WTC11 (cell line): Measurements from ENCODE around the gene HPDL. TPM values are rescaled to one million over a fixed set of nuclear protein-coding genes. Genes with fewer than 3 reads are reported as not detected.

Experiments used
- ATAC-seq: fragments of 200-7000 bp; cut with Tn5 transposase; 2 replicates; pipeline ENCODE4 v1.10.0; 2021; ENCODE audit warnings: mild to moderate bottlenecking, moderate library complexity
- CTCF ChIA-PET: fragments of 300-600 bp; sonication (Branson Sonifier 250); formaldehyde crosslinking; loops from one replicate; lab custom pipeline; 2021; ENCODE audit warnings: antibody characterized with exemption; lab: Charles Lee
- POLR2A ChIA-PET: fragments of 350-600 bp; sonication (Branson Sonifier 250); formaldehyde crosslinking; loops from one replicate; lab custom pipeline; 2021; ENCODE audit warnings: antibody characterized with exemption; lab: Charles Lee
- DNase-seq: peaks from one replicate; pipeline ENCODE4 v3.0.0; 2021; ENCODE audit warnings: low spot score
- H3K27ac Mint-ChIP-seq: 2 replicates; pipeline ENCODE4 v1.8.0; 2021; ENCODE audit warnings: mixed read lengths
- H3K27me3 Mint-ChIP-seq: 2 replicates; pipeline ENCODE4 v1.8.0; 2021; ENCODE audit warnings: low read depth, mild to moderate bottlenecking, moderate library complexity, mixed read lengths
- H3K36me3 Mint-ChIP-seq: 2 replicates; pipeline ENCODE4 v1.8.0; 2021; ENCODE audit warnings: mixed read lengths
- H3K4me1 Mint-ChIP-seq: 2 replicates; pipeline ENCODE4 v1.8.0; 2022; ENCODE audit warnings: mixed read lengths
- H3K4me3 Mint-ChIP-seq: 2 replicates; pipeline ENCODE4 v1.8.0; 2021; ENCODE audit warnings: mild to moderate bottlenecking, moderate library complexity, mixed read lengths
- H3K9me3 Mint-ChIP-seq: 2 replicates; pipeline ENCODE4 v1.8.0; 2021; ENCODE audit warnings: mixed read lengths
- GABPB1 ChIP-seq: sonication (generic); formaldehyde crosslinking; IDR thresholded peaks from 2 replicates; pipeline ENCODE4 v1.8.1; 2023; ENCODE audit warnings: mild to moderate bottlenecking, missing genetic modification reagents
- GTF2I ChIP-seq: fragments of 250-450 bp; sonication (Bioruptor Pico); conservative IDR thresholded peaks from 2 replicates; pipeline ENCODE4 v1.4.0; 2021; ENCODE audit warnings: mild to moderate bottlenecking
- JUN ChIP-seq: sonication (generic); formaldehyde crosslinking; IDR thresholded peaks from 2 replicates; pipeline ENCODE4 v1.8.0; 2023; ENCODE audit warnings: mild to moderate bottlenecking, missing genetic modification reagents
- KAT7 ChIP-seq: sonication (generic); formaldehyde crosslinking; IDR thresholded peaks from 2 replicates; pipeline ENCODE4 v1.8.1; 2023; ENCODE audit warnings: missing genetic modification reagents, mild to moderate bottlenecking, borderline replicate concordance
- MLX ChIP-seq: sonication (generic); formaldehyde crosslinking; IDR thresholded peaks from 2 replicates; pipeline ENCODE4 v1.8.1; 2023; ENCODE audit warnings: mild to moderate bottlenecking, missing genetic modification reagents, moderate library complexity
- MYBL2 ChIP-seq: sonication (generic); formaldehyde crosslinking; IDR thresholded peaks from 2 replicates; pipeline ENCODE4 v1.8.1; 2023; ENCODE audit warnings: mild to moderate bottlenecking, moderate library complexity, missing genetic modification reagents
- SMAD3 ChIP-seq: sonication (generic); formaldehyde crosslinking; IDR thresholded peaks from 2 replicates; pipeline ENCODE4 v1.8.0; 2022; ENCODE audit warnings: missing genetic modification reagents, mild to moderate bottlenecking, borderline replicate concordance
- TEAD1 ChIP-seq: sonication (generic); formaldehyde crosslinking; IDR thresholded peaks from 2 replicates; pipeline ENCODE4 v1.8.0; 2022; ENCODE audit warnings: mild to moderate bottlenecking, missing genetic modification reagents
- ZNF219 ChIP-seq: sonication (generic); formaldehyde crosslinking; IDR thresholded peaks from 2 replicates; pipeline ENCODE4 v1.8.0; 2023; ENCODE audit warnings: missing genetic modification reagents, mild to moderate bottlenecking, borderline replicate concordance
- ZNF512 ChIP-seq: sonication (generic); formaldehyde crosslinking; IDR thresholded peaks from 2 replicates; pipeline ENCODE4 v1.8.1; 2022; ENCODE audit warnings: missing genetic modification reagents, borderline replicate concordance
- total RNA-seq: library from RNA; stranded (reverse); gene quantifications from 3 replicates; pipeline ENCODE4 v1.2.3, GENCODE V29; 2021
- TF ChIP-seq, protein P1 (sequence below): sonication (generic); formaldehyde crosslinking; conservative IDR thresholded peaks from 2 replicates; pipeline ENCODE4 v1.8.1; 2022; ENCODE audit warnings: mild to moderate bottlenecking, missing genetic modification reagents
- TF ChIP-seq, protein P2 (sequence below): sonication (generic); formaldehyde crosslinking; IDR thresholded peaks from 2 replicates; pipeline ENCODE4 v1.8.1; 2023; ENCODE audit warnings: mild to moderate bottlenecking, missing genetic modification reagents, borderline replicate concordance
- TF ChIP-seq, protein P3 (sequence below): sonication (generic); formaldehyde crosslinking; IDR thresholded peaks from 2 replicates; pipeline ENCODE4 v1.8.0; 2023; ENCODE audit warnings: mild to moderate bottlenecking, missing genetic modification reagents
- TF ChIP-seq, protein P4 (sequence below): fragments of 250-450 bp; sonication (Bioruptor Pico); IDR thresholded peaks from 2 replicates; pipeline ENCODE4 v1.9.0; 2021; ENCODE audit warnings: mild to moderate bottlenecking
- TF ChIP-seq, protein P5 (sequence below): sonication (generic); formaldehyde crosslinking; IDR thresholded peaks from 2 replicates; pipeline ENCODE4 v1.8.0; 2022; ENCODE audit warnings: mild to moderate bottlenecking, missing genetic modification reagents

The HPDL gene
- total RNA-seq, 1 experiment from 2014 or later = 44.0 TPM

DNA sequence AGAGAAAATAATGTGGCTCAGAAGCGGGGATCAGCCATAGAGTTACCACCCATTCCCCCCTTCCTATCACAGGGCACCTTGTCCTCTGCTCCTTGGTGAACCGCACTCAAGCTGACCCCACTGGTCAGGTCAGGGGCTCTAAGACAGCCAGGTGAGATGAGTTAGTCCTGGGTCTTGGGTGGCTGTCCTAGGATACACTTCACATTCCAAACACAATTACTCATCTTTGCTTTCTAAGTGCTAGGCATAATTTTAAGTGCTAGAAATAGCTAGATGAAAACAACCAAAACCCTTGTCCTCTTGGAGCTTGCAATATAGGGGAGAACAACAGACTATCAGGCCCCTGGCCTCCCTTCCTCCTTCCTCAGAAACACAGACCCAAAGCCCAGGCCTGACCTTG lies 21.3 kb downstream of the HPDL start:
- CTCF ChIA-PET = interaction anchor here (0.8 to 2.6 kb wide), 5 partner anchors 12 to 334 kb away, joined by 3 to 10 read pairs (median 4); partner anchors contain the start of gene TESK2
- no peak overlapping the region for H3K4me3 Mint-ChIP-seq
- ATAC-seq = no peak

DNA sequence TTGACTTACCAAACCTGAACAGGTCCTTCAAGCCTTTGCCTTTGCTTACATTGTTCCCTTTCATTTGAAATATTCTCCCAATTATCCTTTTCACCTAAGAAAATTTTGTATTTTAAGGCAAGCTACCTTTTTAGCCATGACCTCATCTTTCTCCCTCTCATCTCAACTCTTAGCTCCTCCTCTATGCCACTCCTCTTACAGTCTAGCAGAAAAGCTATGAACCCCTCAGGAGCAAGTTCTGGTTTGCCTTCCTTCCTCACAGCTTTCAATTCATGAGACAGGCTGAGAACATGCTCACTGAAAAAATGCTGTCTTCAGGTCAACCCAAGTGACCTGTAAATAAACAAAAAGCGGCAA lies 21.9 kb downstream of the HPDL start:
- POLR2A ChIA-PET = interaction anchor here (1.2 kb wide), 1 partner anchor 173 kb away, joined by 4 read pairs; the partner anchor contains the start of gene PRDX1
- H3K27ac Mint-ChIP-seq = no peak overlapping the region
- no peak for ATAC-seq
- H3K27me3 Mint-ChIP-seq = no peaks in the 10 kb centered on the region
- no peak for DNase-seq
- no peak for TF ChIP-seq GABPB1 (CRISPR knock-in tag)
- no peak for TF ChIP-seq SMAD3 (CRISPR knock-in tag)
- TF ChIP-seq, protein P1, sequence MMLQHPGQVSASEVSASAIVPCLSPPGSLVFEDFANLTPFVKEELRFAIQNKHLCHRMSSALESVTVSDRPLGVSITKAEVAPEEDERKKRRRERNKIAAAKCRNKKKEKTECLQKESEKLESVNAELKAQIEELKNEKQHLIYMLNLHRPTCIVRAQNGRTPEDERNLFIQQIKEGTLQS (CRISPR knock-in tag) = no peak
- TF ChIP-seq MYBL2 = no peak
- no peak for TF ChIP-seq GTF2I (CRISPR knock-in tag)
- no peak for TF ChIP-seq ZNF512 (CRISPR knock-in tag)
- TF ChIP-seq, protein P2, sequence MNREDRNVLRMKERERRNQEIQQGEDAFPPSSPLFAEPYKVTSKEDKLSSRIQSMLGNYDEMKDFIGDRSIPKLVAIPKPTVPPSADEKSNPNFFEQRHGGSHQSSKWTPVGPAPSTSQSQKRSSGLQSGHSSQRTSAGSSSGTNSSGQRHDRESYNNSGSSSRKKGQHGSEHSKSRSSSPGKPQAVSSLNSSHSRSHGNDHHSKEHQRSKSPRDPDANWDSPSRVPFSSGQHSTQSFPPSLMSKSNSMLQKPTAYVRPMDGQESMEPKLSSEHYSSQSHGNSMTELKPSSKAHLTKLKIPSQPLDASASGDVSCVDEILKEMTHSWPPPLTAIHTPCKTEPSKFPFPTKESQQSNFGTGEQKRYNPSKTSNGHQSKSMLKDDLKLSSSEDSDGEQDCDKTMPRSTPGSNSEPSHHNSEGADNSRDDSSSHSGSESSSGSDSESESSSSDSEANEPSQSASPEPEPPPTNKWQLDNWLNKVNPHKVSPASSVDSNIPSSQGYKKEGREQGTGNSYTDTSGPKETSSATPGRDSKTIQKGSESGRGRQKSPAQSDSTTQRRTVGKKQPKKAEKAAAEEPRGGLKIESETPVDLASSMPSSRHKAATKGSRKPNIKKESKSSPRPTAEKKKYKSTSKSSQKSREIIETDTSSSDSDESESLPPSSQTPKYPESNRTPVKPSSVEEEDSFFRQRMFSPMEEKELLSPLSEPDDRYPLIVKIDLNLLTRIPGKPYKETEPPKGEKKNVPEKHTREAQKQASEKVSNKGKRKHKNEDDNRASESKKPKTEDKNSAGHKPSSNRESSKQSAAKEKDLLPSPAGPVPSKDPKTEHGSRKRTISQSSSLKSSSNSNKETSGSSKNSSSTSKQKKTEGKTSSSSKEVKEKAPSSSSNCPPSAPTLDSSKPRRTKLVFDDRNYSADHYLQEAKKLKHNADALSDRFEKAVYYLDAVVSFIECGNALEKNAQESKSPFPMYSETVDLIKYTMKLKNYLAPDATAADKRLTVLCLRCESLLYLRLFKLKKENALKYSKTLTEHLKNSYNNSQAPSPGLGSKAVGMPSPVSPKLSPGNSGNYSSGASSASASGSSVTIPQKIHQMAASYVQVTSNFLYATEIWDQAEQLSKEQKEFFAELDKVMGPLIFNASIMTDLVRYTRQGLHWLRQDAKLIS (CRISPR knock-in tag) = no peak
- TF ChIP-seq TEAD1 (CRISPR knock-in tag) = no peak
- TF ChIP-seq, protein P3, sequence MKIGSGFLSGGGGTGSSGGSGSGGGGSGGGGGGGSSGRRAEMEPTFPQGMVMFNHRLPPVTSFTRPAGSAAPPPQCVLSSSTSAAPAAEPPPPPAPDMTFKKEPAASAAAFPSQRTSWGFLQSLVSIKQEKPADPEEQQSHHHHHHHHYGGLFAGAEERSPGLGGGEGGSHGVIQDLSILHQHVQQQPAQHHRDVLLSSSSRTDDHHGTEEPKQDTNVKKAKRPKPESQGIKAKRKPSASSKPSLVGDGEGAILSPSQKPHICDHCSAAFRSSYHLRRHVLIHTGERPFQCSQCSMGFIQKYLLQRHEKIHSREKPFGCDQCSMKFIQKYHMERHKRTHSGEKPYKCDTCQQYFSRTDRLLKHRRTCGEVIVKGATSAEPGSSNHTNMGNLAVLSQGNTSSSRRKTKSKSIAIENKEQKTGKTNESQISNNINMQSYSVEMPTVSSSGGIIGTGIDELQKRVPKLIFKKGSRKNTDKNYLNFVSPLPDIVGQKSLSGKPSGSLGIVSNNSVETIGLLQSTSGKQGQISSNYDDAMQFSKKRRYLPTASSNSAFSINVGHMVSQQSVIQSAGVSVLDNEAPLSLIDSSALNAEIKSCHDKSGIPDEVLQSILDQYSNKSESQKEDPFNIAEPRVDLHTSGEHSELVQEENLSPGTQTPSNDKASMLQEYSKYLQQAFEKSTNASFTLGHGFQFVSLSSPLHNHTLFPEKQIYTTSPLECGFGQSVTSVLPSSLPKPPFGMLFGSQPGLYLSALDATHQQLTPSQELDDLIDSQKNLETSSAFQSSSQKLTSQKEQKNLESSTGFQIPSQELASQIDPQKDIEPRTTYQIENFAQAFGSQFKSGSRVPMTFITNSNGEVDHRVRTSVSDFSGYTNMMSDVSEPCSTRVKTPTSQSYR (CRISPR knock-in tag) = no peak
- TF ChIP-seq, protein P4, sequence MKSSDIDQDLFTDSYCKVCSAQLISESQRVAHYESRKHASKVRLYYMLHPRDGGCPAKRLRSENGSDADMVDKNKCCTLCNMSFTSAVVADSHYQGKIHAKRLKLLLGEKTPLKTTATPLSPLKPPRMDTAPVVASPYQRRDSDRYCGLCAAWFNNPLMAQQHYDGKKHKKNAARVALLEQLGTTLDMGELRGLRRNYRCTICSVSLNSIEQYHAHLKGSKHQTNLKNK (CRISPR knock-in tag) = no peak
- no peak for TF ChIP-seq MLX (CRISPR knock-in tag)
- no peak overlapping the region for H3K4me3 Mint-ChIP-seq
- no peaks in the 10 kb centered on the region for H3K4me1 Mint-ChIP-seq
- CTCF ChIA-PET = interaction anchor here (0.8 to 2.6 kb wide), 5 partner anchors 11 to 145 kb away, joined by 3 to 10 read pairs (median 4); partner anchors contain the start of gene TESK2
- H3K36me3 Mint-ChIP-seq = peaks cover 4% of the 10 kb centered on the region; the same call in 1 of the 2 replicates
- no peaks in the 10 kb centered on the region for H3K9me3 Mint-ChIP-seq

More for the DNA sequence above, 21.3 kb downstream of the HPDL start:
- Mint-ChIP-seq H3K27me3 (no peaks in the 10 kb centered on the region), H3K4me1 (no peaks in the 10 kb centered on the region), H3K9me3 (no peaks in the 10 kb centered on the region), H3K36me3 (peaks cover 9% of the 10 kb centered on the region; the same call in 1 of the 2 replicates), H3K27ac (no peak overlapping the region)
- DNase-seq = no peak
- no peak for TF ChIP-seq ZNF219
- TF ChIP-seq JUN (CRISPR knock-in tag) = no peak
- TF ChIP-seq, protein P5, sequence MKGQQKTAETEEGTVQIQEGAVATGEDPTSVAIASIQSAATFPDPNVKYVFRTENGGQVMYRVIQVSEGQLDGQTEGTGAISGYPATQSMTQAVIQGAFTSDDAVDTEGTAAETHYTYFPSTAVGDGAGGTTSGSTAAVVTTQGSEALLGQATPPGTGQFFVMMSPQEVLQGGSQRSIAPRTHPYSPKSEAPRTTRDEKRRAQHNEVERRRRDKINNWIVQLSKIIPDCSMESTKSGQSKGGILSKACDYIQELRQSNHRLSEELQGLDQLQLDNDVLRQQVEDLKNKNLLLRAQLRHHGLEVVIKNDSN (CRISPR knock-in tag) = no peak
- no peak for TF ChIP-seq KAT7 (CRISPR knock-in tag)
- POLR2A ChIA-PET = interaction anchor here (1.0 to 1.2 kb wide), 2 partner anchors 9 to 174 kb away, joined by 3 to 4 read pairs; partner anchors contain the start of gene PRDX1
